GM12864 (cell line): Measurements from ENCODE around the gene PPP2R1A.

Experiments used
- DNase-seq: peaks from one replicate; pipeline ENCODE4 v3.0.0-alpha.2; 2011; ENCODE audit warnings: low read depth
- H3K4me3 ChIP-seq: 2 replicates; pipeline ENCODE4 v1.5.1; 2011; ENCODE audit warnings: mild to moderate bottlenecking, low read depth, low read length, control low read depth
- TF ChIP-seq, protein P1 (sequence below): IDR thresholded peaks from 2 replicates; pipeline ENCODE4 v1.5.1; 2011; ENCODE audit warnings: low read depth, mild to moderate bottlenecking, moderate library complexity, low read length, control low read depth, inconsistent platforms; ENCODE audit errors: missing control alignments

PPP2R1A gene

DNA sequence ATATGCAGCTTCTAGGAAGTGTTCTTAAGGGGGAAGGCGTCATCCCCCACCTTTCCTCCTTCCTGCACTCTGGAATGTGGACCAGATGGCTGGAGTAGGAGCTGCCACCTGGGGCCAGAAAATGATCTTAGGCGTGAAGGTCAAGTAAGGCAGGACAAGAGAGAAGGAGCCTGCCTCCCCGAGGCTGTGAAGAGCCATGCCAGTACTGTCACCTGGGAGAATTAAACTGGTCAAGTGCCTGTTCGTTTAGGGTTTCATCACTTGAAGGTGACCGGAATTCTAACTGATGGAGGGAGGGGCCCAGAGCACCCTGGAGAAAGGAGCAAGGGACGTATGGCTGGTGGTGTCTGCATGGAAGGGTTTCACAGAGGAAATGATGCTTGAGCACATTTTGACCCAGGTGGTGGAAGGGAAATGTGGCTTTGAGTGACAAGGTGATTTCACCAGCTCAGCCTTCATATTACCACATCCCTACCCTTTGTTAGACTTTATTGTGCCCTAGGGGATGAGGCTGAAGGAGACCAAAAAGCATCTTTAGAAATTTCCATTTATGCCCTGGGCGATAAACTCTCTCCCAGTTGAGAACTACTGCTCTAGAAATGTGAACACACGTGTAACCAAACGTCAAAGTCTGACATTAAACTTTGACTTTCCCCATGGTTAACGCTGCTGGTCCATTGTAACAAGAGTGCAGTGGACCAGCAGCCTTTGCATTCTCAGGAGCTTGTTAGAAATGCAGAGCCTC, 37.5 kb downstream of the PPP2R1A start:
- no peak for DNase-seq
- TF ChIP-seq, protein P1, sequence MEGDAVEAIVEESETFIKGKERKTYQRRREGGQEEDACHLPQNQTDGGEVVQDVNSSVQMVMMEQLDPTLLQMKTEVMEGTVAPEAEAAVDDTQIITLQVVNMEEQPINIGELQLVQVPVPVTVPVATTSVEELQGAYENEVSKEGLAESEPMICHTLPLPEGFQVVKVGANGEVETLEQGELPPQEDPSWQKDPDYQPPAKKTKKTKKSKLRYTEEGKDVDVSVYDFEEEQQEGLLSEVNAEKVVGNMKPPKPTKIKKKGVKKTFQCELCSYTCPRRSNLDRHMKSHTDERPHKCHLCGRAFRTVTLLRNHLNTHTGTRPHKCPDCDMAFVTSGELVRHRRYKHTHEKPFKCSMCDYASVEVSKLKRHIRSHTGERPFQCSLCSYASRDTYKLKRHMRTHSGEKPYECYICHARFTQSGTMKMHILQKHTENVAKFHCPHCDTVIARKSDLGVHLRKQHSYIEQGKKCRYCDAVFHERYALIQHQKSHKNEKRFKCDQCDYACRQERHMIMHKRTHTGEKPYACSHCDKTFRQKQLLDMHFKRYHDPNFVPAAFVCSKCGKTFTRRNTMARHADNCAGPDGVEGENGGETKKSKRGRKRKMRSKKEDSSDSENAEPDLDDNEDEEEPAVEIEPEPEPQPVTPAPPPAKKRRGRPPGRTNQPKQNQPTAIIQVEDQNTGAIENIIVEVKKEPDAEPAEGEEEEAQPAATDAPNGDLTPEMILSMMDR, result no peak
- H3K4me3 ChIP-seq, result no peak overlapping the region

DNA sequence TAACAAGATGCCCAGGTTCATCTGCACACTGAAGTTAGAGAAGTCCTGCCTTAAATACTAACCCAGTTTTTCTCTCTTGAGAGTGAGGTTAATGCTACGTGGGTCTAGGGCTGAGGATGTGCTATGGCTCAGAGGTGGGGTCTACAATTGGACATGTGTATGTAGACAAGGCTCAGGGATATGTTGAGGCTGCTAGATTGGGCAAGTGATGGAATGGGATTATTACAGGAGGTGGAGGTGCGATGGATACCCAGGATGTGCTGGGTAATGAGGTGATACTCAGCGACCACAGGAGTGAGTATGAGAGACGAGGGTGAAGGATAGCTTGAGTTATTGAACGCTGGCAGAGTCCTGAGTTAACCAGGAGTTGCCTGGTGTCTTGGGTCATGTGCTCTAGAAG, 38.1 kb downstream of the PPP2R1A start:
- H3K4me3 ChIP-seq, result no peak overlapping the region
- TF ChIP-seq, protein P1, result no peak
- DNase-seq, result no peak

DNA sequence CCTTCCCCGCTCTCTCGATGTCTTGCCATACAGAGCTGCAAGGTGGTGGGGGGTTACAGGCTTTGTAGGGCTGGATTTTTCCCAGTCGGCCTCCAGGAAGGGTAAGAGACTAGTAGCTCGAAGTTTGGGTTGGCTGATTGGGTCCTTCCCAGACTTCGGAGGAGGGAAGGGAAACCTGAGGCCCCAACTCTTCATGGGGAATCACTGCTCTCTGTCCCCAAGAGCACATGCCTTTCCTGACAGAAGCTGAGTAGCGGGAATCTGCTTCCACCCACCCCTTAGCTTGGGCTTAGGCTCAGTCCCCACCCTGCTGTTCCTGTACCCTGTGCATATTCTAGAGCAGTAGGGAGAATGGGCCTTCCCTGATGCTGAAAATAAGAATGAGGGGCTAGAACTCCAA, 39.7 kb downstream of the PPP2R1A start:
- no peak overlapping the region for H3K4me3 ChIP-seq
- TF ChIP-seq, protein P1, result no peak
- DNase-seq, result no peak

DNA sequence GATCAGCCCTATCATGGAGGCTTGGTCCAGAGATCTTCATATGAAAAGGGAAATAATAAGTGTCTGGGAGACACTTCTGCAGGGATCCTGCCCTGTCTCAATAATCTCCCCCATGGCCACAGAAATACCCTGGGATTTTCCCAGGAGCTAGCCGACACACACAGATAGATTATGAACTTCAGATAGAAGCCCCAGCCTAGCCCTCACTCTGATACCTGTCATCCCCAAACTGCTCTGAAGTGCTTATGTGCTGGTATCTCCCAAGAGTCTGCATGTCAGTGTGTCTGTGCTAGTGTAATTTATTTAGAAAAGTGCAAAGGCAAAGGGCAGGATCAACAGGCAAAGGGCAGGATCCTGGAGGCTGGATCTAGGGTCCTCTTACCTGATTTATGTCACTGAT, 40.8 kb downstream of the PPP2R1A start:
- DNase-seq, result no peak
- TF ChIP-seq, protein P1, result no peak

DNA sequence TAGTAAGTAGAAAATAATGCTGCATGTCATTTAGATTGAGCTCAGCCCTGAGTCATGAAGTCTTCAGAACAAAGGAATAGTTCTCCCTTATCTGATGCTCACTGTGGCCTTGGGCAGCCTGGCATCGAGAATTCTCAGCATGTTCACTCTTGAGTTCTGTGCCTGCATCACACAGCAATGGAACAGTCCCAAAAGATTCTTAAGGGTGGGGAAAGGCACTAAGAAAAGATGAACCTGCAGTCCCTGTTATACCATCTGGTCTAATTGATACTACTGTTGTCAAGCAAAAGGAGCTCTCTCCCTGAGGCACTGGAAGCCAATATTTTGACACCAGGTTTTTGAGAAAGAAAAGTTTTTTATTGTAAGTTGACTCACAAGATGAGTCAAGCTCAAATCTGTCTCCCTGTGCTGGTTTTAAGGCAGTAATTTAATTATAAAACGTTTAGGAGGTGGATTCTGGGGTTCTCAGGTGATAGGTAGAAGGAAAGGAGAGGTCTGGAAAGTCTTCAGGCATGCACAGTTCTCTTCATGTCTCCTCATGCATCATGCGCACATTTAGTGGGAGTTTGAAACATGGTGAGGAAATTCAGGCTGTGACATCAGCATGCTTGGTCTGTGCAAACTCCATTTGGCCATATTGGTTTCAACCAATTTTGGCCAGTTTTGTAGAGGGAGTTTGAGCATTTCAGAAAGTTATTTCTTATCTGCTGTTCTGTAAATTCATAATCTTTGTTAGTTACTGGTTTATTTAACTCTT, 41.5 kb downstream of the PPP2R1A start:
- no peak for DNase-seq
- no peak overlapping the region for H3K4me3 ChIP-seq
- TF ChIP-seq, protein P1, result no peak

More for the DNA sequence above, 40.8 kb downstream of the PPP2R1A start:
- H3K4me3 ChIP-seq, result no peak overlapping the region

DNA sequence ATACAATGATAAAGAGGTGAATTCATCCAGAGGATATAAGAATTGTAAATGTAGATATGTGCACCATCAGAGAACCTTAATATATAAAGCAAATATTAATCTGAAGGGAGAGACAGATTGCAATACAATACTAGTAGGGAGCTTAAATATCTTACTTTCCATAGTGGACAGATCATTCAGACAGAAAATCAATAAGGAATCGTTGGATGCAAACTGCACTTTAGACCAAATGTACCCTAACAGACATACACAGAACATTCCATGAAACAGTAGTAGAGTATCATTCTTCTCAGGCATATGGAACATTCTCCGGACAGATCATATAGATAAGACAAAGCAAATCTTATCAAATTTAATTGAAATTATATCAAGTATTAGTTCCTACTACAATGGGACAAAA, 44.6 kb downstream of the PPP2R1A start:
- no peak for DNase-seq
- TF ChIP-seq, protein P1, result no peak
- H3K4me3 ChIP-seq, result no peak overlapping the region
